DND-41 (cell line): ENCODE data around the gene DCC.

Source experiments
- EZH2 ChIP-seq: IDR thresholded peaks from 3 replicates; pipeline ENCODE4 v1.6.1; 2012; ENCODE audit warnings: borderline replicate concordance, low read depth, mild to moderate bottlenecking, moderate library complexity, low read length, inconsistent platforms; ENCODE audit not compliant: severe bottlenecking
- TF ChIP-seq, protein P1 (sequence below): IDR thresholded peaks from 2 replicates; pipeline ENCODE4 v1.5.1; 2012; ENCODE audit warnings: borderline replicate concordance, low read length, moderate library complexity, mild to moderate bottlenecking; ENCODE audit not compliant: poor library complexity, severe bottlenecking; ENCODE audit errors: extremely low read depth

DNA sequence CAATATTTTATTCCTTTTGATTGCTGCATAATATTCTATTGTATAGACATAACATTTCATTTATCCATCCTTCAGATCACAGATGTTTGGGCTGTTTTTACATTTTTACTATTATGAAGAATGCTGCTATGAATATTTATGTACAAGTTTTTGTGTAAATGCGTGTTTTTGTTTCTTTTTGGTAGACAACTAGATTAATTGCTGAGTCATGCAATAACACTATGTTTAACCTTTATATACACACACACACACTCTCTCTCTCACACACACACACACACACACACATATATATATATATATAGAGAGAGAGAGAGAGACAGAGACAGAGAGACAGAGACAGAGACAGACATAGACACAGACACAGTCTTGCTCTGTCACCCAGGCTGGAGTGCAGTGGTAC lies 926.9 kb downstream of the DCC start:
- TF ChIP-seq, protein P1, sequence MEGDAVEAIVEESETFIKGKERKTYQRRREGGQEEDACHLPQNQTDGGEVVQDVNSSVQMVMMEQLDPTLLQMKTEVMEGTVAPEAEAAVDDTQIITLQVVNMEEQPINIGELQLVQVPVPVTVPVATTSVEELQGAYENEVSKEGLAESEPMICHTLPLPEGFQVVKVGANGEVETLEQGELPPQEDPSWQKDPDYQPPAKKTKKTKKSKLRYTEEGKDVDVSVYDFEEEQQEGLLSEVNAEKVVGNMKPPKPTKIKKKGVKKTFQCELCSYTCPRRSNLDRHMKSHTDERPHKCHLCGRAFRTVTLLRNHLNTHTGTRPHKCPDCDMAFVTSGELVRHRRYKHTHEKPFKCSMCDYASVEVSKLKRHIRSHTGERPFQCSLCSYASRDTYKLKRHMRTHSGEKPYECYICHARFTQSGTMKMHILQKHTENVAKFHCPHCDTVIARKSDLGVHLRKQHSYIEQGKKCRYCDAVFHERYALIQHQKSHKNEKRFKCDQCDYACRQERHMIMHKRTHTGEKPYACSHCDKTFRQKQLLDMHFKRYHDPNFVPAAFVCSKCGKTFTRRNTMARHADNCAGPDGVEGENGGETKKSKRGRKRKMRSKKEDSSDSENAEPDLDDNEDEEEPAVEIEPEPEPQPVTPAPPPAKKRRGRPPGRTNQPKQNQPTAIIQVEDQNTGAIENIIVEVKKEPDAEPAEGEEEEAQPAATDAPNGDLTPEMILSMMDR, result no peak
- TF ChIP-seq EZH2, result no peak
